Fibroblast of skin of right biceps (primary cell): ENCODE data around the gene SAMD9L.

ENCODE experiments used
- DNase-seq: peaks from one replicate; pipeline ENCODE4 v3.0.0-alpha.2; 2013

Gene SAMD9L

GRCh38 chr7:93148144-93148543 is at the start of gene SAMD9L:
SAMD9L (minus strand) TSS chr7:93148385; CDS start chr7:93135971, 12,414 bp downstream.
- no peak for DNase-seq

DNA sequence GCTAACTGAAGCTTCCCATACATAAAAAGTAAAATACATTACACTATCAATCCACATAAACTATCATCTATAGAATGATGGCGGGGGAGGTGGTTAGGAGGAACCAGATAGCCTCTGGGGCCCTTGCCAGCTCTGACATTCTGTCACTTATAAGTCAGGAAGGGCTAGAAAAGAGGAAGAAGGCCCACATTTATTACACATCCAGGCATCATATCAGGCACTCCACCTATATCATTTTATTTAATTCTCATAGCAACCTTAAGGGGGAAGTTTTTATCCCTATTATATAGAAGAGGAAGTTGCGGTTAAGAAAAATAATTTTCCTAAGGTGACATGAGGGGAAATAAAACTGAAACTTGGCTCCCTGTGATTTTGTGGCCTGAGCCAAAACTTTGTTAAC is 48.2 kb upstream of the SAMD9L start:
- DNase-seq: no peak

DNA sequence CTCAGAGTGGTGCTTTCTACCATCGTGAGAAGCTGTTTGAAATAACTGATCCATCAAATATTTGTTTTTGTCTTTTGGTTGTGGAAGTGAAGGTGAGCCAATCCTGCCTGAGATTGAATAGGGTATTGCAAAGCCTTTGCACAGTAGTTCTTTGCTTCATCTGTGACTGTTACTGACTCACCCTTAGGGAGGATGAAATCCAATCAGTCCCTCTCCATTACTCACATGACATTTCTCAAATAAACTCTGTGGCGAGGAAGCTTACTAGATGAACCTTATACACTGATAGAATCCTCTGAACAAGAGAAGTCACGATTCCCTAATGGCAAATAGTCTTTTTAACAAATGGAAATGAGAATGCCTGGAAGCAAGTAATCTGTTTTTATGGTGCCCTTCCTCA is 46.2 kb upstream of the SAMD9L start:
- DNase-seq: peak; percentile 17

DNA sequence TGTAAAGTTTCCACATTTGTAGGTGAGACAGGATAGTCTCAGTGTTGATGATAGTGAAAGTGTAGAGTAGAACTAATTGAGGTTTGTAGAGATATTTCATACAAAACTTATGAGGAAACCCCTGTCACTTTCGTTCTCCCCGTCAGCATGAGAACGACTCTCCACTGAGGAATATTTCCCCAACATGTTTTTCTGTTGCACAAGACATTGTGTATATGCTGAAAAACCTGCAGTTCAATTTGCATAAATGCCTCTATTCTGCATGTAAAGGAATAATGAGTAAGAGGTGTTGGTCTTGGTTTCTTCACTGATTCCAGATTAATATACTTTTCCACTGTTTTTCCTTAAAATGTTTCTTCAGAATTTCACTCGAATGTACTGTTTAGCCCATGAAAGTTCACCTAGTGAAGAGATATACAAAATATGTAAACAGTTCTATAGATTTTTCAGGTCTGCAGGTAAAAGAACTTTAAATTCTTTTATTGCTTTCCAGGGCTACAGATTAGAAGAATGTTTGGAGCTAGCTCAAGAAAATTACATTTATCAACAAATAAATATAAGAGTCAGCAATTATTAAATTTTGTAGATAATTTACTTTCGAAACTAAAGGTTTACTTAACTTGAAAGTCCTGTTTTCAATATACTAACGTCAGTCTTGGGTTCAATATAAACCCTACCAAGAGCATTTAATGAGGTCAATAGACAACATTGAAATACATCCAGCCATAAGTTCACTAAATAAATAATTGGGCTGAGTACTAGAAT is 40.9 kb upstream of the SAMD9L start:
- DNase-seq: no peak

DNA sequence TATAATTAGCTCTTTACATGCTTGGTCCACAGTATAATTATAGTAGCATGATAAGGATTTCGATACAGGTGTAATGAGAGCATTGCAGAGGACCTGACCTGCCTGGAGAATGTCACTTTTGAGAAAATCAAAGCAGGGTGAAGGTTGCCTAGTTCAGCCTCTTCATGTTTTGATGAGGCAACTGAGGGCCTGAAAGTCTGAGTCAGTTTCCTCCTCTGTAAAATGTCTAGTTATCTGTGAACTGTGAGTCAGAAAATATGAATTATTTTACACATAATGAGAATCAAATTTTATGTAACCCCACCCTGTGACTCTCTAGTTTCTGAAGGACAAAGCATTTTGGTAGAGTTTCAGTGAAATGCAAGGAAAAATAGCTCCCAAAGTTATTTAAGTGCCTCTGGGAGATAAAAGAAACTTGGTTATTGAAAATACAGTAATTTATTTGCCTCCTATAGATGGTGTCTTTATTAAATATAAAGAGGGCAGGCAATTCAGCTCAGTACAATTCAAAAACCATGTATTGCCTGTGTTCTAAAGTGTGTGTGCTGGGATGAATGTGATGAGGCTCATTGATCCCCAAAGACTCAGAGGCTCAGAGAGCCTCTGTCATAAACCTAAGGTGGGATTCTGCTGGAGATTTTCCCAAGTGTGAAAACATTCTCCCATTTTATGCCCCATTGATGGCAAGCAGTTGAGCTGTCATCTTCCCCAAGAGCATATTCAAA is 37.3 kb upstream of the SAMD9L start:
- DNase-seq: peak; percentile 36

DNA sequence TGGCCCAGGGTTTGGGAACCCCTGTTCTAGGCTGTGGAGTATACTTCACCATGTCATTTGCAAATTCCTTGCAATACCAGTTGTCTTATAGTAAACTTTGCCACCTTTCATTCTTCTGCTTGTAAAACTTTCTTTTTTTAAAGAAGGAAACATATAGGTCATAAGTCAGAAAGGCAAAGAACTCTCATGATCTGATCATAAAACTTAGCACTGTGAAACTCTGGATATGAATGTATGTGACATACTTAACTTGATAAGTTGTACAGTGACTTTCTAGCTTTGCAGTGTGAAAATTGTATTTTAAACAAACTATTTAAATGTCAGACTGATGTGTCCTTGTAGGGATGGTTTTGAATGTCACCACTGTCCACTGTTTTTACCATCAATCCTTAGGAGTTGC is 31.0 kb upstream of the SAMD9L start:
- DNase-seq: no peak

DNA sequence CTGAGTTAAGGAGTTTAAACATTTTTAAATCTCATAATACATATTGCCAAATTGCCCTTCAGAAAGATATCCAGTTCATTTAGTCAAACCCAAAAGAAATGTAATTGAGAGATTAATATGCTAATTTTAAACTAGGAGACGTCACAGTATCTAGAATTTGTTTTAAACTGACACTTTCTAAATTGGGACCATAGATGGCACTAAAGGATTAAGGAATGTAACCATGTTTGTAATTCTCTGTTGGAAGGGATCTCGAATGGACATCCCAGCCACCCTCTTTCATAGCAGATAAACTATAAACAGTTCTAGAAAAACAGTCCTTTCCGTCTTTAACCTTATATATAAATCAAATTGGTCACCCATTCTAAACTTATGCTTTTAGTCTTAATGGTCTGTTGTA is 30.0 kb upstream of the SAMD9L start:
- no peak for DNase-seq

DNA sequence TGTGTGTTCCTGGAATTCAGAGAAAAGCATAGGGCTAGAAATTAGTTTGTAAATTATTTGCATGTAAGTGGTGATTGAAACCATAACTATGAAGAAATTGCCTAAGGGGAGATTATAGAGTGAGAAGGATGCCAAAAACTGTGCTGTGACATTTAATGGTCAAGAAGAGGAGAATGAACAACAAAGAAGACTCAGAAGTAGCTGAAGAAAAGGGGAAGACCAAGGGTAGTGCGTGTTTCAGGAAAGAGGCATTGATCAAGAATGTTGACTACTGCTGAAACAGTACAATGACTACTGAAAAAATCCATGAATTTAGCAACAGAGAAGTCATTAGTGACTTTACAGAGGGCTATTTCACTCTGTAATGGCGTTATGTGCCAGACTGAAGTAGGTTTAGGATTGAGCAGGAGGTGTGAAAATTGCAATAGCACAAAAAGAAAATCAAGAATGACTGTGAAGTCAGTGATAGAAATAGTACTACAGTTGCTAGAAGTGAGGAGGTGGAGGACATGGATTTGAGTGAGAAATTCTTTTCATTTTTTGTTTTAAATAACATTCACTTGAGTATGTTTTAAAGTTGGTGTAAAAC is 28.9 kb upstream of the SAMD9L start:
- DNase-seq: no peak

DNA sequence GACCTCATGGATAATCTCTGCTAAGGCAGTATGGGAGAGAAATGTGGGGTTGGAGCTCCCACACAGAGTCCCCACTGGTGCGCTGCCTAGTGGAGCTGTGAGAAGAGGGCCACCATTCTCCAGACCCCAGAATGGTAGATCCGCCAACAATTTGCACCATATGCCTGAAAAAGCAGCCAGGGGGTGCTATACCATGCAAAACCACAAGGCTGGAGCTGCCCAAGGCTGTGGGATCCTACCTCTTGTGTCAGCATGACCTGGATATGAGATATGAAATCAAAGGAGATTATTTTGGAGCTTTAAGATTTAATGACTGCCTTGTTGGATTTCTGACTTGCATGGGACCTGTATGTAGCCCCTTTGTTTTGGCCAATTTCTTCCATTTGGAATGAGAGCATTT is 27.0 kb upstream of the SAMD9L start:
- no peak for DNase-seq

GRCh38 chr7:93172683-93173082 is 24.5 kb upstream of the SAMD9L start:
- DNase-seq: no peak

DNA sequence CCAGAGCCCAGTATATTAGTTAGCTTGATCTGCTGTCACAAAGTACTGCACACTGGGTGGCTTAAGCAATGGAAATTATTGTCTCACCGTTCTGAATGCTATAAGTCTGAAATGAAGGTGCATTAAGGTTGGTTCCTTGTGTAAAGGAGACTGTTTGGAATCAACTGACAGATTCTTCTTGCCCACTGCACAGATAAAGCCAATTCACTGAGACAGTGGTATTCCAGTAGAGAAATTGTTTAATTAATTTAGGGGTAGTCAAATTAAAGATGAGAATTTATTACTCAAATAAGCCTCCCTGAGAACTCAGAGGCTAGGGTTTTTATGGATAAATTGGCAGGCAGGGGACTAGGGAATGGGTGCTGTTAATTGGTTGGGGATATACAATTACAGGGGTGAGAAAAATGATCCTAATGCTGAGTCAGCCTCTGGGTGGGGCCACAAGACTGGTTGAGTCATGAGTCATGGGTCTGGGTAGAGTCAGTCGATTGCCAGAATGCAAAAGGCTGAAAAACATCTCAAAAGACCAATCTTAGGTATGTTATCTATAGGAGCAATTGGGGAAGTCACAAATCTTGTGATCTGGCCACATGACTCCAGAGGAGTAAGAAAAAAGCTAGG is 23.5 kb upstream of the SAMD9L start:
- peak; percentile 16 for DNase-seq

- no peak for DNase-seq
Measured at GRCh38 chr7:93165447-93165846, 17.3 kb upstream of the SAMD9L start.

- DNase-seq: no peak
Measured at GRCh38 chr7:93164766-93165165, 16.6 kb upstream of the SAMD9L start.

GRCh38 chr7:93161181-93161762 is 13.1 kb upstream of the SAMD9L start:
- no peak for DNase-seq

GRCh38 chr7:93160410-93160809 is 12.2 kb upstream of the SAMD9L start:
- peak; percentile 40 for DNase-seq

- peak; percentile 9 for DNase-seq
Measured at GRCh38 chr7:93159490-93159889, 11.3 kb upstream of the SAMD9L start.

- peak; percentile 55 for DNase-seq
Measured at GRCh38 chr7:93156884-93157283, 8.7 kb upstream of the SAMD9L start.

GRCh38 chr7:93150200-93150835 is 2.1 kb upstream of the SAMD9L start:
- DNase-seq: peak; percentile 70

GRCh38 chr7:93148727-93149126 is 542 bp upstream of the SAMD9L start:
- no peak for DNase-seq

DNA sequence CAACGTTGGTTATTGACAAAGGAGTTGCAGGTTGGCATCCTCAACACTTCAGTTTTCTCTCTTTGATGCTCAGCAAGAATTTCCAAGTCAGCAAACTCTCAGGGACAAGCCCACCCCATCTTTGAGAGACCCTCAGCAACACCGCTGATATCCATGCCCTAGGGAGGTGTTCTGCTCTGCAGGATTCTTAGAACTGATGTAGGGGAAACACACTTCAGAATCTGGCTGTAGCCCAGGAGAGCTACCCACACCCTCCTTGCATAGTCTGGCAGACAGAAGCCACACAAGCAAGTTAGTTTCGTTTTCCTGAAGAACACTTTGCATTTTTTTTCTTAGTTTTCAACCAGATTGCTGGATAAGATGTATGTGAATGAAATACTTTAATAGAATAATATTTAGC is 822 bp downstream of the SAMD9L start:
- DNase-seq: peak; percentile 44

DNA sequence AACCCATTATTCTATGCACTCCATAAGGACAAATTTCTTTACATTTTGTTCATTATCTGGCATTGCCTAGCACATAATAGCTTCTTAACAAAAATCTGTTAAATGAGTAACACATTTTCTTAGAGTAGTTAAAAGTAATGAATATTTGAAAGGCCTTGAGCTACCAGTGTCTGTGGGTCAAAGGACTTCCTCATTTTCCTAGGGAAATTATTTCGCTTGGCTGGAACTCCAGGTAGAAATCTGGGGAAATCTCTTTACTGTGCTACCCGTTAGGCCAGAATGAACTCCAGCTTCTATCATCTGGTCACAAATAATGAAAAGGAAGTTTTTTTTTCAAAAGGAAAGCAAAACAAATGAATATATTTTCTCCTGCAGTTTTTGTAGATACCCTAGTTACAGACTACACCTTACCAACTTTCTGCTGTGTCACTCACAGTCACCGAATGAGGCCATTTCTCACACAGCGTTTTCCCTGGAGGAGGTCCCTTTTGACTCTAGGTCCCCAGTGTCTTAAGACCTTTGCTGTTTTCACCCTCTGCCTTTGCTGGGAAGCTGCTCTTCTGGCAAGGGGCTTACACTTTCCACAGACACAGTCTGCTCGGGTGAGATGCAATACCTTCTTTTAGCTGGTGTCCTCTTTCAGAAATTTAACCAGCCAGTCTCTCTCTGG is 1.6 kb downstream of the SAMD9L start:
- no peak for DNase-seq

DNA sequence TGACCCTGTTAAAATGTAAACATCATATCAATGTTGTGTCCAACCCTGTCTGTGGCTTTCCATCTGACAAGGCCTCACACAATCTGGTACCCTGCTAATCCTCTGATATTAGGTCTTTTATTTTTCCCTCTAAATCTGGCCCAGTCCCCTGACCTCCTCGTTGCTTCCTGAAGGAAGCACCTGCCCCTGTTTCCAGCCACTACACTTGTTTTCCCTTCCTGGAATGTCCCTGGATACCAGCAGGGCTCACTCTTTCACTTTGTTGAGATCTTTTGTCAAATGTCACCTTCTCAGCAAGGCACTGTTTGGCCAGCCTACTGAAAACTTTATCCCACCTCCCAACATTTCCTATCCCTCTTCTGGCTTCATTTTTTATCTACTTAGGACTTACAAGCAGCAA is 2.1 kb downstream of the SAMD9L start:
- no peak for DNase-seq
